Urothelium cell line (cell line): ENCODE results near the gene LRP8.

Experiments used
- DNase-seq: peaks from one replicate; pipeline ENCODE4 v3.0.0; 2011; ENCODE audit warnings: low spot score, mixed read lengths
- FAIRE-seq: peaks from 2 replicates; lab custom pipeline; 2011; peaks lifted over from hg19 to GRCh38; lab: Jason Lieb, UNC

Gene LRP8

GRCh38 chr1:53324728-53325297 is 3.1 kb downstream of the LRP8 start:
- no peak for DNase-seq
- FAIRE-seq: no peak

DNA sequence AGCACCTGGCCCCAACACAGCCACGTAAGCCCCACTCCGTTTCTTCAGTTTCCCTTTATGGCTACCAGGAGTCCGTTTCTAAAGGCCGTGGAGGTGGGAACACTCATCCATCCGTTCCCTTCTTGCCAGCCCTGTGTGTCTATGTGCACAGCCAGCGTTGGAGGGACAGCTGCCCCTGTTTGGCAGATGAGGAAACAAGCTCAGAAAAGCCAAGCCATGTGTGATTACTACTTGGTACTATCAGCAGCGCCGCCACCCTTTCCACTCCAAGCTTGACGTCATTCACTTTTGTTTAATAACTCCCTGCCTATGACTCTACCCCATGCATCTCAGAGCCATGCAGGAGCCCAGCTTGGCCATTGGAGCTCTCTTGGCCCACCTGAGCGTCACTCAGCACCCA is 3.5 kb downstream of the LRP8 start:
- DNase-seq (no peak), FAIRE-seq (no peak)

DNA sequence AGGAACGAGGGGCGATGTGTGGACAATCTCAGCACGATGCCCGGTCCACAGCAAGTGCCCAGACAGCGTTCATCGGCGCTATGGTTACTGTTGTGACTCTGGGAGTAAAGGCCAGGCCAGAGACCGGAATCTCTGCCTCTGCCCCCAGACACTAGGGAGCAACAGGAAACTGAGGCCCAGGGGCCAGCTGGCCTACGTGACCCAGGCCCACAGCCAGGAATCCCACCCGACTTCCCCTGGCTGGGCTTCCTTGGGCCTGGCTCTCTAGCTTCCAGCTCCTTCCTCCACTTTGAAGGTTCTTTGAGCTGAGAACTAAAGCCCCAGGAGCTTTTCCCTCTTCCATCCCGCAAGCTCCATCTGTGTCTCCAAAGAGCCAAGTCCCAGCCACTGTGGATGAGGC is 4.6 kb downstream of the LRP8 start:
- no peak for DNase-seq
- no peak for FAIRE-seq

DNA sequence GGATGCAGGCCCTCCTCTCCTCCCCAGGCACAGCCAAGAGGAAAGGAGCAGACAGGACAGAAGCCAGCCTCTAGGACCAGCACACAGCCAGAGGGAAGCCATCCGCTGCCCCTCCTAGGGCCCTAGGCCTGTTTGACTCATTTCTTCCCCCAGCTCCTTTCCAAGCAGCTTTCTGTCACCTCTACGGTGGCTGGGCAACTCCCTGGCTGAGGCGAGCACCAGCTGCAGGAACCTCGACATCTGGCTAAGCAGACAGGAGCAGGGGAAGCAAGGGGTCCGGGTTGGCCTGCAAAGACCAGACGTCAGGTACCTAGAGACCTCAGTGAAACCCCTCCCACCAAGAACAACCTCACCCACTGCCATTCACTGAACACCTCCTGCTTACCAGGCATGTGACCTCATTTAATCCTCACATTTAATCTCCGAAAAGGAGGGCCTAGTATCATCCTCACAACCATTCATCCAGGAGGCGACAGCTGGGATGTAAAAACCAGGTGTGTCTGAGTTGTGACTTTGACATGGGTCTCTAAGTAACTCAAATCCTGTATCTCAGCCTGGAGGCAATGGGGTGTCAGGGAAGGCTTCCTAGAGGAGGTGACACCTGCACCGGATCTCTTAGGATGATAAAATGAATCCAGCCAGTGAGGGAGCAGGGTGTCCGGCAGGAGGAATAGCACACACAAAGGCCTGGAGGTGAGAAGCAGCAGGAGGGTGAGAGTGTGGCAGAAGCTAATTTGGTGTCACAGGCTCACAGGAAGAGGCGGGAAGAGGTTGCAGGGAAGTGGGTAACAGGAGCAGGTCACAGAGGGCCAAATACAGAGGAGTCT is 5.9 kb downstream of the LRP8 start:
- DNase-seq: no peak
- FAIRE-seq: no peak

GRCh38 chr1:53321366-53321765 is 6.5 kb downstream of the LRP8 start:
- DNase-seq (no peak), FAIRE-seq (no peak)

GRCh38 chr1:53320646-53321045 is 7.2 kb downstream of the LRP8 start:
- FAIRE-seq (no peak), DNase-seq (no peak)

DNA sequence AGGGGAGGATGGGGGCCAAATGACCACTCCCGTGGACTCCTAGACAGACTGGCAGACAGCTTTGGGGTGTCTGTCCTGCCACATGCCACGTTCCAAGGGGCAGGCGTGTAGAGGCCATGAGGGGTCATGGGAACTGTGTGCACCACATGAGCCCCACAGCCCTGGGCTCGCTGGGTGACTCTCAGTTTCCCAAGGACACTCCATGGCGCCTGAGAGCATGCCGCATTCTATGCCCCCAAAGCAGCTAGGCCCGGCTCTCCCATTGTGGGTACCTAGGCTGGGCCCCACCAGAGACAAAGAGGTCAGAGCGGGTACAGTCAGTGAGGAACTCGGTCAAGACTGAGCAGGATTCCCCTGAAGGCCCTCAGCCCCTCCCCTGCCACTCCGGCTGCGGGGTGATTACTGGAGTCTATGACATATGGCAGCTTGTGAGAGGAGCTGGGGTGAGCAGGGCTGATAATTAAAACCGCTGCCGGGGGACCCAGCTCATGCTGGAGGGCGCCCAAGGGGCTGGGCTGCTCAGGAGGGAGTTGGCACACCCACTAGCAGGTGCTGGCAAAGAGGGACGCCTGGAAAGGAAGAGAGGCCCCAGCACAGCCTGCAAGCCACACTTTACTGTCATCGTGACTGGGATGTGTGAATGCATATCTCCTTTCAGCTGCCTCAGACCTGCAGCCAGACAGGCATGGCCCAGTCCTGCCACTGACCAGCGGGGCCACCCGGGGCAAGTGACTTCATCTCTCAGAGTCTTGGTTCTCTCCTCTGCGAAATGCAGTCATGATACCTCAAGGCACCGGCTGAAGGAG is 8.4 kb downstream of the LRP8 start:
- DNase-seq (no peak), FAIRE-seq (no peak)

DNA sequence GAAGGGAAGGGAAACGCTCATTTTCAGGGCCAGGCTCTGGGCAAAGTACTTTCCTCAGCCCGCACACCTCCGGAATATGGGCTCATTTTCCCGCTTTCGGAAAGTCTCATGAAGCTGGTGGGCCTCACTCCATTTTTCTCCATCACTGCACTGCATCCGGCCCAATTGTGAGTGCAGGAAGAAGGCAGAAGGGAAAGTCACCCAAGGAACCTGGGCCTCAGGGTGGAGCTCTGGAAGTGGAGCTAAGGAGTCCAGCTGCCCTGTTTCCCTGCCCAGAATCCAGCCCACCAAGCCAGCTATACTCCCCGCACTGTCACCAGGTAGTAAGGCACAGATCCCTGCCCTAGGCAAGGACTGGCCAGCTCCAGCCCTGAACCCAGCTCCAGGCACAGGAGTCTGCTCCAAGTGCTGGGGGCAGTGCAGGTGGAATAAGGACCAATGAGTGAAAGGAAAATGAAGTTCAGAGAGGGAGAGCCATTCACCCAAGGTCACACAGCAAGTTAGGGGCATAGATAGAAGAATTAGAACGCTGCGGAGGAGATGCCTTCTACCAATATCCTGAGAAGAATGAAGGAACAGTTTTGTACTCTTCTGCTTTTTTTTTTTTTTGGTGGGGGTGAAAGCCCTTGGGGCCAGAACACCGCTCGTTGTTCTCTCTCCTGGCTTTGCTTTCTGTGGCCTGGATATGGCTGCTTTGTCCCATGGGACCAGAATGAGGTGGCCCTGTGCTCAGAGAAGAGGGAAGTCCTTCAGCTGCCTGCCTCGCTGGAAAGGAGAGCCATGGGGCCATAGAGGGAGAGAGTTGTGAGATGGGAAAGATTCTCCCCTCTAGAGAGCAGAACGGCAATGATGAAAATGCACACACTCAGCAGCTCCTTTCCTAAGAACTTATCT is 10.0 kb downstream of the LRP8 start:
- FAIRE-seq: no peak

DNA sequence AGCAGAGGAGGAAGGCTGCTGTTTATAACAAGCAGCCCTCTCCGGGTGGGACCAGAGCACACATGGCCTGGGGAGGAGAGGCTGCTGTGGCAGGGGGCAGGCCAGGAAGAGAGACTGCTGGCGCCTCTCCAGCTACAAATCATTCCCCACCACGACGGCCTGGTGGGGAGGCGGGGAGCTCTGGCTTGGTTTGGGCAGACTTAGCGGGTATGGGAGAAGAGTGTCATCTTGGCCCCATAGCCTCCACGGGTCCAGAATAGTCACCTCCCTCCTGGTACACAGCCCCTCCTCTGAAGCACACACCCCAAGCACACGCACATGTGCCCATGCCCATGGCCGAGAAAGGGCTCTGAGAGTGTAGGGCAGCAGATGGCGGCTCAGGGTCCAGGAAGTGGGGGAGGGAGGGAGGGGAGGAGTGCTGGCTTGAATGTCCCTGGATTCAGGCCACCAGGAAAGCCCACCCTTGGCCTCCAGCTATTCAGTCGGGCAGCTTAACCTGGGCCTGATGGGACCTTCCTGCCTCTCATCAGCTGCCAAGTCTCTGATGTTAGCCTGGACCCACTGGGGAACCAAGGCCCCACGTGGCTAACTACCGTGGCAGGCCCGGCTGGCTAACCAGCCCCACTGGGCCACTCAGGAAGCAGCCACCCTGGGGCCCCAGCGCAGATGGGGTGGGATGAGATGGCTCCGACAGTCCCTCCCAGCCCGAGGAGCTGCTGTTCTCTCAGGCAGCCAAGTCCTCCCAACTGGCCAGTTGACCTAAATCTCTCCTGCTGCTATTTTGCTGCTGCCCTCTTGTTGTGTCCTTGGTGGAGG is 10.9 kb downstream of the LRP8 start:
- FAIRE-seq (no peak), DNase-seq (no peak)

More for the DNA sequence above, 10.0 kb downstream of the LRP8 start:
- DNase-seq: no peak

DNA sequence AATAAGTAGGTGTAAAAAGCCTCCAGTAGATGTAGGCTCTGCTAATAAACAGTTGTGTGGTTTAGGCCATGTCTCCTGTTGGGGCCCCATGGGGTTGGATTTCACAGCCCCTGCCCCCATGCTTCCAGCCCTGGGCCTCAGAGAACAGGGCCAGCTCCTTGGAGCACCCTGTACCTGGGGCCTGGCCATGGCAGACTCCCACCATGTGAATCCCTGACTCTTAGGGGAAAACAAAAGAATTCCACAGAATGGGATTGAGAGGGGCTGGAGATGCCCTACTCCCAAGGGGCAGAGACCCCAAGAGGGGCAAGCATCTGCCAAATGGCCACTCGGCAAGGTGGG is 11.5 kb downstream of the LRP8 start:
- DNase-seq (no peak), FAIRE-seq (no peak)

GRCh38 chr1:53315456-53316423 is 12.1 kb downstream of the LRP8 start:
- FAIRE-seq (no peak), DNase-seq (no peak)

- FAIRE-seq (no peak), DNase-seq (no peak)
These were observed 12.8 kb downstream of the LRP8 start for GRCh38 chr1:53315046-53315445.

- no peak for FAIRE-seq
These were observed 13.3 kb downstream of the LRP8 start for GRCh38 chr1:53314606-53315005.

GRCh38 chr1:53314096-53314495 is 13.8 kb downstream of the LRP8 start:
- no peak for DNase-seq
- no peak for FAIRE-seq

More at GRCh38 chr1:53314606-53315005, 13.3 kb downstream of the LRP8 start:
- no peak for DNase-seq

- FAIRE-seq: no peak
- DNase-seq: no peak
These were observed 14.3 kb downstream of the LRP8 start for GRCh38 chr1:53313556-53313955.

GRCh38 chr1:53311702-53312305 is 16.1 kb downstream of the LRP8 start:
- DNase-seq (no peak), FAIRE-seq (no peak)

DNA sequence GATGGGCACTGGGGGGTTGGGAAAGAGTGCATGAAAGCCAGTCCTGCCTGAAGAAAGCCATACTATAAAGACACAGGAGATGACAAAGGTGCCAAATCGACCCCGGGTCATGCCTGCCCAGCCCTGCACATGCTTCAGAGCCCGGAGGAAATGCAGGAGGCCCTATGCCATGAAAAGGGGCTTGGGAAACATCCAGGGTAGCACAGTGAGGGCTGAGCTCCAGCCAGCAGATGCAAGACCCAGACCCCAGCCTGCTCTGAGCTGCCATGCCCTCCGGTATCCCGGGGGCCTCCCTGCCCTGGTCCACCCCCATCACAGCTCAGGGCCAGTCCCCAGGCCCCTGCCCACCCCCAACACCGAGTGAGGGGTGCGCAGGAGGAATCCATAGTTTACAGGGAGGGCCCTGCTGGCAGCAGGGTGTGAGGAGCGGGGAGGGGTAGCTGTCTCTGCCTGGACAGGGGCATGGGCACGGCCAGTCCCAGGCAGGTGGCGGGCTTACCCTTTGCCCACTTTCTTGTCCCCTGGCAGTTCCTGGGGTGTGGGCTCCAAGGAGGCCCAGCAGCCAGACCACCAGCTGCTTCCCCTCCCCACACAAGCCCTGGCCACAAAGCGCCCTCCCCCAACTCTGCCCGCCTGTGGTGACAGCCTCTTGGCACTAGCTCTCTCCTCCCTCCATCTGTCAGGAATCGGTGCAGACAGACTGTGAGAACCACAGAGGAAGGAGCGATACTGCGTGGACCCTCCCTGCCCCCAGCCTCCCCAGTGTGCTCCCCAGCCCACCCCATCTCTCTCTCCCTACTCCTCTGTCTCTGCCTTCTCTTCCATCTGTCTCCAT is 16.8 kb downstream of the LRP8 start:
- DNase-seq: no peak
- no peak for FAIRE-seq

GRCh38 chr1:53309802-53310201 is 18.1 kb downstream of the LRP8 start:
- FAIRE-seq (no peak), DNase-seq (no peak)
